Cardiac muscle cell (in vitro differentiated cells and primary cell): ENCODE results near the gene ORC3. TPM values are rescaled to one million over a fixed set of nuclear protein-coding genes. Genes with fewer than 3 reads are reported as not detected.

Source experiments
- DNase-seq, 2 donors: peaks; one replicate each; pipeline versions ENCODE4 v3.0.0 to v3.0.0-alpha.2; 2010 to 2017; ENCODE audit warnings: low read depth in 1 of 2, low spot score in 1 of 2
- H3K27ac ChIP-seq: fragments of 200-600 bp; sonication (generic); 2 replicates; pipeline ENCODE4 v1.5.1; 2016
- H3K27me3 ChIP-seq: fragments of 200-600 bp; sonication (generic); 2 replicates; pipeline ENCODE4 v1.6.0; 2016; ENCODE audit warnings: control low read depth
- H3K36me3 ChIP-seq: fragments of 200-600 bp; sonication (generic); 2 replicates; pipeline ENCODE4 v1.5.1; 2016; ENCODE audit warnings: control low read depth
- H3K4me1 ChIP-seq: fragments of 200-600 bp; sonication (generic); 2 replicates; pipeline ENCODE4 v1.8.1; 2017; ENCODE audit warnings: low read depth, mild to moderate bottlenecking, mixed run types
- H3K4me3 ChIP-seq: fragments of 200-600 bp; sonication (generic); 2 replicates; pipeline ENCODE4 v1.5.1; 2016; ENCODE audit warnings: mild to moderate bottlenecking
- H3K9me3 ChIP-seq: fragments of 200-600 bp; sonication (generic); 2 replicates; pipeline ENCODE4 v1.5.1; 2017; ENCODE audit warnings: low read depth, mild to moderate bottlenecking, control low read depth
- CTCF ChIP-seq: IDR thresholded peaks from 2 replicates; pipeline ENCODE4 v1.5.1; 2012; ENCODE audit warnings: low read depth, mild to moderate bottlenecking, low read length
- polyA plus RNA-seq: library from polyadenylated mRNA; unstranded; fragments of >200 nt; fragmentation: Nextera tagmentation; extraction: Ambion mirVana; gene quantifications from 2 replicates; pipeline ENCODE4 v1.2.1, GENCODE V29; 2016
- total RNA-seq: library from RNA; depleted of rRNA; stranded (reverse); fragments of >200 nt; gene quantifications from 2 replicates; pipeline ENCODE4 v1.2.3, GENCODE V29; 2016

ORC3 gene
- total and polyA plus RNA-seq, 2 experiments from 2014 or later = 21.5 to 40.8 TPM

- peak in 1 of 2 donors; percentile 90 for DNase-seq
- no peak overlapping the region for H3K27ac ChIP-seq
- no peaks in the 10 kb centered on the region for H3K9me3 ChIP-seq
- H3K36me3 ChIP-seq = no peaks in the 10 kb centered on the region
- H3K4me3 ChIP-seq = peak overlapping the region; percentile 96
- no peaks in the 10 kb centered on the region for H3K27me3 ChIP-seq
- H3K4me1 ChIP-seq = peaks cover 18% of the 10 kb centered on the region
- TF ChIP-seq CTCF = no peak
Observed at GRCh38 chr6:87697581-87698546, 107.9 kb downstream of the ORC3 start.

- no peak for TF ChIP-seq CTCF
- Histone ChIP-seq H3K36me3 (no peaks in the 10 kb centered on the region), H3K27me3 (no peaks in the 10 kb centered on the region), H3K4me1 (peaks cover 18% of the 10 kb centered on the region), H3K9me3 (no peaks in the 10 kb centered on the region), H3K27ac (no peak overlapping the region), H3K4me3 (peak overlapping the region; percentile 96)
- no peak for DNase-seq
Observed at GRCh38 chr6:87698547-87699006, 108.6 kb downstream of the ORC3 start.

- no peaks in the 10 kb centered on the region for H3K9me3 ChIP-seq
- H3K27me3 ChIP-seq = no peaks in the 10 kb centered on the region
- peaks cover 11% of the 10 kb centered on the region for H3K4me1 ChIP-seq
- no peak for TF ChIP-seq CTCF
- no peak overlapping the region for H3K27ac ChIP-seq
- H3K36me3 ChIP-seq = no peaks in the 10 kb centered on the region
- no peak for DNase-seq
- H3K4me3 ChIP-seq = peak overlapping the region; percentile 96
Observed at GRCh38 chr6:87699576-87699975, 109.6 kb downstream of the ORC3 start.

- peak; percentile 51 to 81 for DNase-seq
Observed at GRCh38 chr6:87700397-87701343, 110.7 kb downstream of the ORC3 start.

More at GRCh38 chr6:87700397-87701343, 110.7 kb downstream of the ORC3 start:
- peak overlapping the region; percentile 96 for H3K4me3 ChIP-seq
- TF ChIP-seq CTCF = no peak
- H3K27ac ChIP-seq = peak overlapping the region; percentile 95
- H3K27me3 ChIP-seq = no peaks in the 10 kb centered on the region
- no peaks in the 10 kb centered on the region for H3K36me3 ChIP-seq
- peaks cover 2% of the 10 kb centered on the region for H3K4me1 ChIP-seq
- no peaks in the 10 kb centered on the region for H3K9me3 ChIP-seq
